HL-60/S4 treated with retinoic acid at 250 ng/mL for 4 days and 3 days (cell line): Measurements from ENCODE around the gene C17orf75.

ENCODE experiments used
- in situ Hi-C: fragments of 300-500 bp; cut with MboI; formaldehyde crosslinking; loops from 2 replicates; pipeline ENCODE4 v1.7.0; 2022; ENCODE audit warnings: low sequenced_read_pairs

The C17orf75 gene

DNA sequence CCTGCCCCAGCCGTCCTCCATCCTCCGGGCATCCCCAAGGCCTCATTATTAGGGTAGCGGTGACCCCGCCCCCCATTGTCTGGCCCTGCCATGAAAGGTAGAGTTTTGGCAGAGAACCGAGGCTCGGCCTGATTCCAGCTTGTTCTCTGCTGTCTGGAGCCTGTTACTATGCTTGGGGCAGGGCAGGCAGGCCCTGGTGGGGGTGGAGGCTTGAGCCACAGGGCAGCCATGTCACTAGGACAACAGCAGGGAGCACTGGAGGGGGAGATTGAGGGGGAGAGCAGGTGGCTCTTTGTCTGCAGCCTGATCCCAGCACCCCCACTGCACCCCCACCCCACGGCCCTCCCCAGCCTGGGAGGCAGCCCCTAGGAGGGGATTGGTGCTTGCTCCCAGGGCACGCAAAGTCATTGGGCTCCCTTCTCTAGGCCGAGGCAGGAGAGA lies 60.9 kb downstream of the C17orf75 start:
- in situ Hi-C loops: no loop called here

DNA sequence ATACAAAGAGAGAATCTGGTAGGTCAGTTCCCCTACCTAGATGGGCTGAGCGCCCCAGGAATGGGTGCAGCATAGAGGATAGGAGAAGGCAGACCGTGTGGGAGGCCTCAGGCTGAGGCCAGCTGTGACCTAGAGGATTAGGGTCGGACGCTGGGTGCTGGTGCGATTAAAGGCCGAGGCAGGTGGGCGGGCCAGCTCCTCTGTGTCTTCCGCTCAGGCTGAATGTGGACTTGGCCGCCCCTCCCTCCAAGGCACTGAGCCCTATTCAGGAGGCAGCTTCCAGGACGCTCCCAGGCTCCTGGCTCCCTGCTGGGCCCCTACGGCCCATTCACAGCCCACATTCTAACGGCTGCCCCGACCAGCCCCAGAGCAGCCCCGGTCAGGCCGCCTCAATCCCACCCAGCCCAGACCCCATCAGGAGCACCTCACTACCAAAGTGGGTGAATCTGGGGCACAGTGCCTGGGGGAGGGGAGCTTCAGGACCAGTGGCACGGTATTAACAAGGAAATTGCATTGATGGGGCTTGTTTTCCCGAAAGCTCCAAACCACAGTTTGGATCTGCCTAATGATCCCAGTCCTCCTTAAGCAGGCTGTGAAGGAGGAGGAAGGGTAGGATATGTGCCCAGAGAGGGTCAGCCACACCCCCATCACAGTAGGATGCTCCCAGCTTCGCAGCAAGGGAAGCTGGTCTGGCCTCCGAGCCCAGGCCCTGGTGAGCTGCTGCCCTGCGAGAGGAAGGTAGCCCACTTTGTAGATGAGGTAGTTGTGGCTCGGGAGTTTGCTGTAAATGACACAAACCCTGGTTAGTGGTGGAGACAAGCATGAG lies 61.9 kb downstream of the C17orf75 start:
- in situ Hi-C loops: no loop called here

GRCh38 chr17:32278815-32279214 lies 63.2 kb downstream of the C17orf75 start:
- in situ Hi-C loops: no loop called here
